Erythroblast (primary cell): ENCODE results near the gene OPCML.

Source experiments
- DNase-seq, 2 experiments: peaks; one replicate each; lab custom pipeline; 2025; lab: John Stamatoyannopoulos, UW
- GATA1 ChIP-seq: IDR thresholded peaks from 2 replicates; pipeline ENCODE4 v1.6.1; 2011; ENCODE audit warnings: low read depth, mild to moderate bottlenecking, control low read depth, low read length, moderate library complexity
- POLR2A ChIP-seq: IDR thresholded peaks from 2 replicates; pipeline ENCODE4 v1.6.1; 2011; ENCODE audit warnings: mild to moderate bottlenecking, low read length

OPCML gene

DNA sequence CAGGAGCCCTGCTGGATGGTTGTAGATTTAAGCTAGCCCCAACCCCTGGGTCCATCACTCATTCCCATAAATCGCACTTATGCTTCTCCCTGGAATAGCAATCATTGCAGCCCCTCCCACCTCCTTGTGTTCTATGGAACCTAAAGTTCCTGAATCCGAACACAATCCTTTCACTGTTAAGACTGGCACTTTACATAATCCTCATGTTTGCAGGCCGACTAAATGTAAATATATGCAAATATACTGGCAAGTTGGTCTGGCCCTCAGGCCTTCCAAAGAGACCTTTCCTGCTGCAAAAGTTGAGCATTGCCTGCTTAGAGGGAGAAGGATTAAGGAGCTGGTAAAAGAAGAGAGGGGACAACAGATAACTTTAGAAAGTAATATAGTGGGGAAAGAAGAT is 892.9 kb downstream of the OPCML start:
- no peak for TF ChIP-seq GATA1
- TF ChIP-seq POLR2A: no peak
- no peak for DNase-seq

DNA sequence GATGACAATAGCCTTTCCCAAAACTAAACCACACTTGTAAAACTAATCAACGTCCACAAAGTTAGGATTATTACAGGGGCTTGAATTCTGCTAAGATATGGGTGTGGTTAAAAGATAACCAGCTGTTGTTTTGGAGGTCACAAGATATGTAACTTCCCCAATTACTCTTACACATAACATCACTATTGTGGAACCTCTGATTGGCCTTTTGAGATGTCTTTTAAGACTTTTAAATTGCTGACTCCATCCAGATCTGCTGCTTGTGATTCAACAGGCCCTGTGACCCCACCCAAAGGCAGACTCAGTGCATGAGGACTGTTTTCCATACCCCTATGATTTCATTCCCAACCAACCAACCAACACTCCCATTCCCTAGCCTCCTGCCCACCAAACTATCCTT is 893.9 kb downstream of the OPCML start:
- no peak for TF ChIP-seq POLR2A
- peak; percentile 60 to 73 for DNase-seq

DNA sequence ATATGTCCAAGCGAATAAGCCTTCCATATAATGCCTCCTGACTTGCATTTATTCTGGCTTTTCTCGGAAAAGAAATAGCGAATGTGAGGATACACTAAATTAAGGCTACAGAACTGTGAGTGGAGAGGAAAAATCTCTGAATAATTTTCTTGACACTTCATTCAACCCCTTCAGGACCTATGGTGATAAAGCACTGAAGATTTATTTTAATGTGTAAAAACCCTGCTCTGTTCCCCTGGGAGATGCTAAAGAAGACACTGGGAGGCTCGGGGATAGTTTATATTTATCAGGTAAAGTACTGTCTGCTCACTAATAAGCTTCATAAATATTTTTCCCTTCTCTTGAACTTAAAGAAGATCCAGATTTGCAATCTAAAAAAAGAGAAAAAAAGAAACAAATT is 895.8 kb downstream of the OPCML start:
- TF ChIP-seq POLR2A: no peak
- TF ChIP-seq GATA1: no peak
- no peak for DNase-seq

DNA sequence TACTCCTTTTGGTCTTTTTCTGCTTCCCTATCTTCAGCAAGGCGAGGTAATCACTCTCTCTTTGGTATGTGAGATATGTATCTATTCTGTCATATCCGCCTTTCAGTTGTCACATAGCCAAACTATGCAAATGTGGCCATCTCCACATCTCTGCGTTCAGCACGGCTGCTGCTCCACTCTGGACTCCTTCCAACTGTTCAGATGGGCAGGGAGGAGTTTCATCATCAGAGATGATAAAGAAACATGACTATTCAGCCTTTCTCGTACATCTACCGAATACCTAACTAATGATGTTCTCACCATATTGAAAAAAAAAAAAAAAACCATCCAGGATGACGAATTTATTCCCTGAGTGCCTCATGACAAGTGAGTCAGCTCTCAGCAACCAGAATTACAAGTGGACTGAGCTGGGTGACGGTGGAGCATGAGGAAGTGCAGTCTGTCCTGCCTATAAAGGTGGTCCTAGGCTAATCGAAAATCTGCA is 899.6 kb downstream of the OPCML start:
- DNase-seq: peak; percentile 81 to 84

DNA sequence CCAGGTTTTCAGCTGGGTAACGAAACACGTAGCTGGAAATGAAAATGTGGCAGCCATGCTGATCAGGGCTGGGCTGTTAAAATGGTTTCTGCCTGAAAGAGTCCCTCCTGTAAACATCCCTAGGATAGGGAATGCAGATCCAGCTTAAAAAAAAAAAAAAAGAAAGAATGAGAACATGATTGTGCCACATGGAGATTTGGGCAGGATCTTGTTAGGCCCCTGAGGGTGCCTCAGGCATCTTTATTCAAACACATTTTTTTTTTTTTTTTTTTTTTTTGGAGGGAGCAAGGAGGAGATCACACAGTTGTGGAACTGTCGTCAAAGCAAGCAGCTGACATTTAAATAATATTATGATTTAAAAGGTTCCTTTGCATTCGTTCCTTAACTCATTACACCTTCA is 900.3 kb downstream of the OPCML start:
- no peak for DNase-seq
- no peak for TF ChIP-seq GATA1
- no peak for TF ChIP-seq POLR2A

More for the DNA sequence above, 899.6 kb downstream of the OPCML start:
- TF ChIP-seq GATA1 (no peak), POLR2A (no peak)

- DNase-seq: no peak
- no peak for TF ChIP-seq POLR2A
- no peak for TF ChIP-seq GATA1
Observed at GRCh38 chr11:132627981-132628380, 904.3 kb downstream of the OPCML start.

GRCh38 chr11:132626446-132626845 is 905.9 kb downstream of the OPCML start:
- no peak for DNase-seq
- TF ChIP-seq GATA1 (no peak), POLR2A (no peak)

DNA sequence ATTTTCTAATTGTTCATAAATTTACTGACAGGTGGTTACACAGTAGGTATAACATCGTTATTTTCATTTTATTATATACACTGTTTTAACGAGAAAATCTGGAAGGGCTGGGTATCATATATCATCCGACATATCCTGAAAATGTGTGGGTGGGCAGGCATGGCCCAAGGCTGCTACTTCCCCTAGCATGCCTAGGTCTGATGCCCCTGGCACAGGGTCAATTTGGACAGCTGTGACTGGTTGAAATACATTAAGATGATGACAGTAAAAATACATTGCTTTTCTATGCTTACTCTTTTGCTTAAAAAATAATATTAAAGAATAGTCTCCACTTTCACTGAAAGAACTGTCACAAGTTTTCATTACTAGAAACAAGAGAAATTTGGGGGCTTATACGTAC is 908.8 kb downstream of the OPCML start:
- no peak for DNase-seq
- TF ChIP-seq POLR2A: no peak
- TF ChIP-seq GATA1: no peak

DNA sequence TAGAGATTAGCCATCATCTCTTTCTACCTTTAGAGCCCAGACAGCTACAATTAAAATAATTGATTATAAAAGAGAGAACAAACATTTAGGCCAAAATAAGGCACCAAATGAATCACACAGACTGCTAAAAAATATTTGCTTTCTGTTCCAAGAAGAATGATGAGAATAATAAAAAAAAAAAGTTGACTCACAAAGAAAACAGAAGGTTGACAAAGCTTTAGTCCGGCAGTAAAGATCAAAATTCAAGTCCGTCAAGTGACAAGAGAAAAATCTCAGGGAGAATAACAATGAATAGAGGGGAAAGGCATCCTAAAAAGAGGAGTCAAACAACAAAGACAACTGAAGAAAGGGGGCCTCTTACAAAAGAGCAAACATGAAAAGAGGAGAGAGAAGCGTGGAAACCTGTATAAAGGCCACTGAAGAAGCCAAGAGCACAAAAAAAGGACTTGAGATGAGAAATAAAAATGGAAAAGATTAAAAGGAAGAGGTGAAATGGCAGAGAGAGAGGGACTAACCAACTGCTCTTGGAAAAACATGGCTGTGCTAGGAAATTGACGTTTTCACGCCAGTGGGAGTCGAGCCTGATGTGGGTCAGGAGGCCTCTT is 910.2 kb downstream of the OPCML start:
- DNase-seq: no peak
- TF ChIP-seq POLR2A (no peak), GATA1 (no peak)

DNA sequence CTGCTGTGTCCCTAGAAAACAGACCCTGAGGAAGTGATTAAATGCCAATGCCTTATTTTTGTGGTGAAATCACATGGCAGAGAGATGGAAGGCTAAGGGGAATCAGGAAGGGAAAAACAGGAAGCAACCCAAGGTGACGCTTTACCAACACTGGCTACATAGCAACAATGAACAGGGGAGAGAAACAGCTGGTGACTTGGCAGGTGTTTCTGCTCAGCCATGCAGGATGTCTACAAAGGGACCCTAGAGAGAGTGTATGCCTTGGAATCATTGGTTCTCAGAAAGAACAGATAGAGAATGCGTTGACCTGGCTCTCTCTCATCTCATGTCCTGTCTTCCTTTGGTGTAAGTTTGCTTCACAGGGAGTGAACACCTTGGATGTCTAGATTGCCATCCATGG is 911.9 kb downstream of the OPCML start:
- DNase-seq: no peak
- TF ChIP-seq POLR2A: no peak
- no peak for TF ChIP-seq GATA1

DNA sequence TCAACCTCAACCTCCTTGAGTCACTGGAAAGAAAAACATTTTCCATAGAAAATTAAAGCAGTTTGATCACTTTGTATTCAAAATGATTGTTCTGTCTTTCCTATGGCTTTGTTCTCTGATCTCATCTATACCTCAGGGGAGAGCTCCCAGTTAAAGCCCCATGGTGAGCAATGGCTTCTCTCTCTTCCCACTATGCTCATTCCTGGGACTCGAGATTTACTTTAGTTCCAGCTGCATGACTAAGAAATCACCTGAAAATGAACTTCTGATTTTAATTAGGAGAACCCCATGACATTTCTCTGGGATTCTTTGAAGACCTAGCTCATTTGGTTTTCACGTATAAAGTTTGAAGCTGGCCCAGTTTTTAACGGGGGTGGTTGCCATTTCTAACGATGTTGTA is 921.5 kb downstream of the OPCML start:
- no peak for DNase-seq
- TF ChIP-seq GATA1 (no peak), POLR2A (no peak)

DNA sequence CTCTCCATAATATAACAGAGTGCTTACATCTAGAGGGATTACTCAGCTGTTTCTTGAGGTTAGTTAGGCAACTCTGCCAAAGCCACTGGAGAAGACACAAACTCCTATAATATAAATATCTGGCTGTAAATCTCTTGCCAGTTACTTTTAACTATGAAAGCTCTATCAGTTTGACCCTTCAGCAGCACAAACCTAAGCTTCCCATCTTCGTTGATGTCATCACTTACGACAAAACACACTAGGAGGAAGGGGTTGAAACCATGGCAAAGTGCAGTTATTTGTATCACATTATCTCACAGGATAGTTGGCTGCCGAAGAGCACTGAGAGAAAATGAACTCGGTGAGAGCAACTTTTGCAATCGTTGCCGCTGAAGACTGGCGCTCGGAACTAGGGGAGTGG is 922.1 kb downstream of the OPCML start:
- no peak for TF ChIP-seq GATA1
- DNase-seq: no peak

GRCh38 chr11:132607575-132607974 is 924.7 kb downstream of the OPCML start:
- TF ChIP-seq GATA1 (no peak), POLR2A (no peak)
- no peak for DNase-seq

DNA sequence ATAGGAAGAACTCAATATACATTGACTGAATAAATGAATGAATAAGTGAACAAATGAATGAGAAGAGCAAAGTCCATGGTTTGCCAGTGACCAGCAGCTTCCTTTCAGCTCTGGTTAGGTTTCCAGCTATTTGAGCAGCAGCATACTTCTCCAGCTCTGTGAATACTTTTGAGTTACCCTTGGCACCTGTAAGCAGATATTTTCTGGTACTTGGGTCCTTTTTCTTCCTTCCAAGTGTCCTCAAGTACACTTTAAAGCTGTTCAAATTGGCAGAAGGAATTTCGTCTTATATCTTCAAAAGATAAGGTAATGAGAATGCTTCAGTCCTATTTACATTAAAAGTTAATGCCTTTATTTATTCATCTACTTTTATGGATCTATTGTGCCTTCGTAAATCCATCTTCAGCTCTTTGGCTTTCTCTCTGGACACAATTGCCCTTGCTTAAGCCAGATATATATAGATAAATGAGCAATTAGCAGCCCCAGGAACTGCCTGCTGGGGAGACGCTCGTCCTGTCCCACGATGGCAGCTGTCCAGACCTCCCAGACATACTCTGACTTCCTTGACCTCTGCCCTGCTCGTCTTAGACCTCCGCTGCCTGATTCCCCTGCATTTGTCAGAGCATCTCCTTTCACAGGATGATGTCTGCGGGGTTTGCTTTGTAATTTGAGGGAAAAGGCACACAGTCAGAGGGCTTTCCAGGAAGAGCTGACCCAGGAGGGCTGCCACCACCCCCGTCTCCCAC is 926.3 kb downstream of the OPCML start:
- TF ChIP-seq GATA1 (no peak), POLR2A (no peak)
- no peak for DNase-seq

DNA sequence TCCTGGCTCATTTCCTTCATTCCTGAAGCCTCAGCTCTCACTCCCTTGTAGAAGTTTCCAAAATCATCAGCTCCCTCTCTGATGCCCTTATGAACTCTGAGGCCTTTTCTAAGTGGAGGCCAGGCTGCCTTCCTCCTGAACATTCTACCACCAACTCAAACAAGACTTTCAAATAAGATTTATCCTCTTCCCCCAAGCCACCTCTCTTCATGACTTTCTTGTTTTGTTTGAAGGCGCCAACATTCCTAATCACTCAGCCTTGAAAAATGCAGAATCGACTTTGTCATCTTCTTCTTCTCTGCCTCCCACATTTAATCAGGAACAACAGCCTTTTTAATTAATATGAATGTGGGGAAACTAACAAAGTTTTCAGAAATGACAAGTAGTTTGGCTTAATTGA is 927.9 kb downstream of the OPCML start:
- TF ChIP-seq POLR2A (no peak), GATA1 (no peak)
- DNase-seq: no peak
